NCI-H1048 (cell line): ENCODE measurements around the gene NUP214.
"Not testable (repeated sequence)": the region's sequence is repeated elsewhere in the genome, so short reads cannot be mapped to it uniquely, and the experiment has no call there.

Experiments
- DNase-seq: peaks from one replicate; lab custom pipeline; 2025; lab: John Stamatoyannopoulos, UW

Gene NUP214

GRCh38 chr9:131116281-131117120, 8.9 kb upstream of the NUP214 start:
- no peak for DNase-seq

GRCh38 chr9:131117121-131117761, 8.1 kb upstream of the NUP214 start:
- no peak for DNase-seq

GRCh38 chr9:131117762-131118145, 7.6 kb upstream of the NUP214 start:
- no peak for DNase-seq

GRCh38 chr9:131119600-131119999, 5.8 kb upstream of the NUP214 start:
- DNase-seq = no peak

- DNase-seq = no peak
Observed at GRCh38 chr9:131120620-131121228, 4.7 kb upstream of the NUP214 start.

- DNase-seq = no peak
Observed at GRCh38 chr9:131121346-131121745, 4.0 kb upstream of the NUP214 start.

- no peak for DNase-seq
Observed at GRCh38 chr9:131122158-131122557, 3.2 kb upstream of the NUP214 start.

- DNase-seq = no peak
Observed at GRCh38 chr9:131125038-131125287, 423 bp upstream of the NUP214 start.

GRCh38 chr9:131126059-131126426, 657 bp downstream of the NUP214 start:
- DNase-seq = no peak

- DNase-seq = no peak
Observed at GRCh38 chr9:131129183-131129582, 3.8 kb downstream of the NUP214 start.

GRCh38 chr9:131138676-131139075, 13.3 kb downstream of the NUP214 start:
- no peak for DNase-seq

GRCh38 chr9:131140112-131140511, 14.7 kb downstream of the NUP214 start:
- no peak for DNase-seq

GRCh38 chr9:131140550-131140949, 15.2 kb downstream of the NUP214 start:
- no peak for DNase-seq

- DNase-seq = no peak
Observed at GRCh38 chr9:131142160-131142559, 16.8 kb downstream of the NUP214 start.

- DNase-seq = no peak
Observed at GRCh38 chr9:131144201-131144600, 18.8 kb downstream of the NUP214 start.

- DNase-seq = no peak
Observed at GRCh38 chr9:131145245-131145644, 19.9 kb downstream of the NUP214 start.

- DNase-seq = no peak
Observed at GRCh38 chr9:131146186-131146585, 20.8 kb downstream of the NUP214 start.

GRCh38 chr9:131148276-131148675, 22.9 kb downstream of the NUP214 start:
- no peak for DNase-seq

GRCh38 chr9:131148966-131149687, 23.7 kb downstream of the NUP214 start:
- DNase-seq = no peak

- no peak for DNase-seq
Observed at GRCh38 chr9:131149688-131150053, 24.3 kb downstream of the NUP214 start.

- no peak for DNase-seq
Observed at GRCh38 chr9:131153595-131153994, 28.2 kb downstream of the NUP214 start.

GRCh38 chr9:131158673-131159072, 33.3 kb downstream of the NUP214 start:
- not testable (repeated sequence) for DNase-seq
